HG03460 (cell line): ENCODE results near the gene POFUT1.

Experiments used
- ATAC-seq: cut with Tn5 transposase; IDR thresholded peaks from one replicate; pipeline ENCODE4 v1.9.1; 2021; ENCODE audit not compliant: unreplicated experiment

POFUT1 gene

GRCh38 chr20:32205843-32206759 is 1.6 kb upstream of the POFUT1 start:
- no peak for ATAC-seq

DNA sequence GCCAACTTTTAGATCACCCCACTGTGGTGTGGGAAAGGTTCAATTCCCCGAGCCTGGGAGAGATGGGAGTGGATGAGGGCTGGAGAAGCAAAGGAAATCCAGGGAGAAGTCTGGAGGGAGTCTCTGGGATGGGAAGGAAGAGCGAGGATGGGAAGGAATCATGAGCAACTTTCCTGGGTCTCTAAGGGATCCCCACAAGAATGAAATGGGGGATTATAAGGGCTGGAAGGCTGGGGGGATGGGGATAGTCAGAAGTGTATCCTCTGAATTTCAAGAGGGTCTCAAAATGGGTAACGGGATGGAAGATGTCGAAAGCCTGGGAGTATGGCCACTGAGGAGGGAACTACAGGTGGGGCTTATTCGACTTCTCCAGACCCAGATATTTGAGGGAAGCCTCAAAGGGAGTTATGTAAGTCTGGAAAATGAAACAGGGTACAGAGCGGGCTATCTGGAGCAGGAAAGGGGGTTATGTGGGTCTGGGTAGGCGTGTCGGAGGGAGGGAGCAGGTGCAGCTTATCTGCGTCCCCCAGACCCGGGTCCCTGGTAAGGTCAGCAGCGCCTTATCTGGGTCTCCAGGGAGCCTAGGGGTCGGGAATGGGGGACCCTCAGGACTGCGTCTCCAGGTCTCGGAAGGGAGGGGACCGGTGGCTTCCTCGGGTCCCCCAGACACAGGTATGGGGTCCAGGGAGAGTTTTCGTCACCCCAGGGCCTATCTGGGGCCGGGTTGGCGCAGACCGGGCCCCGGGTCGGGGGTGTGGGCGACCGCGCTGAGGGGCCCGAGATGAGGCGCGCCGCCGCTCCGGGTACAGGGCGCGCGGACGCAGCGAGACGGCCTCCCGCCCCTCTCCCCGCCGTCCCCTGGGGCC is 687 bp upstream of the POFUT1 start:
- ATAC-seq, result peak; percentile 16

GRCh38 chr20:32208499-32209154 is 947 bp downstream of the POFUT1 start:
- no peak for ATAC-seq

- ATAC-seq, result no peak
These were observed 2.3 kb downstream of the POFUT1 start for GRCh38 chr20:32209850-32210605.

GRCh38 chr20:32213870-32214269 is 6.2 kb downstream of the POFUT1 start:
- ATAC-seq, result no peak

GRCh38 chr20:32215147-32215546 is 7.5 kb downstream of the POFUT1 start:
- no peak for ATAC-seq

DNA sequence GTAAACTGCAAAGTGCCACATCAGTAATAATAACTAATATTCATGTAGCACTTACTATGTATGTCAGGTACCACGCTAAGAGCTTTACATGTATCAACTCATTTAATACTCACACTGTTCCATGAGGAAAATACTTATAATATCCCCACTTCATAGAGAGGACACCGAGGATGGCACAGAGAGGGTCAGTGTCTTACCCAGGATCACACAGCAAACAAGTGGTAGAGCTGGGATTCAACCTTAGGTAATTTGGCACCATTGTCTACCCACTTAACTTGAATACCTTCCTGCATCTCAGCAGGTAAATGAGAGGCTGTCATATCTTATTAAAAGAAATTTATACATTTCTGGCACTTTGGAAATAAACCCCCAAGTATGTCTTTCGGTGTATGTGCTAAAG is 8.0 kb downstream of the POFUT1 start:
- no peak for ATAC-seq

DNA sequence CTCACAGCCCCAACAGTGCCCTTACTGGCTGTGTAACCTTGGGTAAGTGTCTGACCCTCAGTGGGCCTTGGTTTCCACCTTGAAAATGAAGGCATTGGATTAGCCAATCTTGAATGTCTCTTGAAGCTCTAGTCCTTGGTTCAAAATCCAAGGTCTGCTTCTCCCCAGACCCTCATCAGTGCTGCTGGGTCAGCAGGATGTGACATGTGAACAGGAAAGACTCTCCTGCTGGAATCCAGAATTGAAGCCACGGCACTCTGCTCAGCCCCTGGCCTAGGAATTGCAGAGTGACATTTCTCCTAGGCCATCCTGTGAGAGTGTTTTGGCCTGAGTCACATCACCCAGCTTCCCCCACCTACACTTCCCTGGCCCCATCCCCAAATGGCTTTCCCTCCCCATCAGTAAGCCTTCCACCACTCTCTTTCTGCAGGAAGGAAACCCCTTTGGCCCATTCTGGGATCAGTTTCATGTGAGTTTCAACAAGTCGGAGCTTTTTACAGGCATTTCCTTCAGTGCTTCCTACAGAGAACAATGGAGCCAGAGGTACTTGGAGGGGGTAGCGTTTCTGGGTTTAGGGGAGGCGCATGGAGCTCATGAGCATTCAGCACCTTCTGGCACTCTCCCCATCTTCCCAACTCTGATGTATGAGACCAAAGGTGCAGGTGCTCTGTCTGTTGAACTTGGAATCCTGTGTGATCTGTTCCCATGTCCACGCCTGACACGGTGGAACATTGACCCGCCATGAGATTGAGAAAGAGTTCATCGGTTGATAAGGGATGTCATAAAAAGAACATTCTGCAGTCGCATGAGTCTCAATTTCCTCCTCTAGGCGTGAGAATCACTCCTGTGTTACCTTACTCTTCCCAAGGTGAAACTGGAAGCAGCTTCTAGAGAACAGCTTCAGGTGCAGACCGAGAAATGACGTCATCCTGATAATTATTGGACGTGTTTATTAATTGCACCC is 8.8 kb downstream of the POFUT1 start:
- no peak for ATAC-seq

DNA sequence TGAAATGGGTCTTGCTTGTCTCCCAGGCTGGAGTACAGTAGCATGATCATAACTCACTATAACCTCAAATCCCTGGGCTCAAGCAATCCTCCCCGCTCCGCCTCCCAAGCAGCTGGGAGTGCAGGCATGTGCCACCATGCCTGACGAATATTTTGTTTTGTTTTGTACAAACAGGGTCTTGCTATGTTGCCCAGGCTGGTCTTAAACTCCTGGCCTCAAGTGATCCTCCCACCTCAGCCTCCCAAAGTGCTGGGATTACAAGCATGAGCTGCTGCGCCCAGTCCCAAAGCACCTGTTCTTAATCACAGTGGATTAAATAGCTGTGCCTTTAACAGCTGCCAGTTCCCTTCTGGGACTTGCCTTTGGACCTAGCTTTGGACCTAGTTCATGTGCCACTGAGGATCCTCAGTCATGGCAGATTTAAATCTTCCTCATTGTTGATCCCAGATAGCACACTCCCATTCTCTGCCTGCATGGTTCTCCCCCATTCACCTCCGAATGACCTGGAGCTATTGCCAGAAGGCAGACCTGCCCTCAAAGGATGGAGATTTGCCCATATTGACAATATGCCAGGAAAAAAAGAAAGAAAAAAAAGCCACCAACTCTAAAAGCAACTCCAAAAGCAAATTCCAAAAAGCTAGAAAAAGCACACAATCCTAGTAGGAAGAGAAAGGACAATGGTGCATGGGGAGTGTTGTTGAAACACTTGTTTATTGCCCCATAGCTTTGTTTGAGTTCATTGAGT is 10.6 kb downstream of the POFUT1 start:
- no peak for ATAC-seq

DNA sequence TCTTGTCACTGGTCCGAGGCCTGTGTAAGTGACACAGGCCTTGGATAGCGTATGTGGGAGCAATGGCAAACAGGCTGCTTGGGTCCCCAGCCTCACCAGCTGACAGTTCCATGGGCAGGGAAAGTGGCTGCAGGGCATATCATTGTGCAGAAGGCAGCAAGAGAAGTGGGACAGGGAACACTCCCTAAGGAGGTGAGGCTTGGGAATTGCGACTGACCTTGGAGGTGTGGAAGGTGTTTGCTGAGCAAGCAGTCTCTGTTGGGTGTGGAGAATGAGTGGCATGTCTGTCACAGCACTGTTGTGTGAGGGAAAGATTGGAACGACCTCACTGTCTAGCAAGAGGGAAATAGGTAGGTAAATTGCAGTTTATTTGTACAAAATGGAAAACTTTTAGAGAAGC is 16.8 kb downstream of the POFUT1 start:
- ATAC-seq, result no peak

- ATAC-seq, result no peak
These were observed 18.7 kb downstream of the POFUT1 start for GRCh38 chr20:32226391-32226790.

DNA sequence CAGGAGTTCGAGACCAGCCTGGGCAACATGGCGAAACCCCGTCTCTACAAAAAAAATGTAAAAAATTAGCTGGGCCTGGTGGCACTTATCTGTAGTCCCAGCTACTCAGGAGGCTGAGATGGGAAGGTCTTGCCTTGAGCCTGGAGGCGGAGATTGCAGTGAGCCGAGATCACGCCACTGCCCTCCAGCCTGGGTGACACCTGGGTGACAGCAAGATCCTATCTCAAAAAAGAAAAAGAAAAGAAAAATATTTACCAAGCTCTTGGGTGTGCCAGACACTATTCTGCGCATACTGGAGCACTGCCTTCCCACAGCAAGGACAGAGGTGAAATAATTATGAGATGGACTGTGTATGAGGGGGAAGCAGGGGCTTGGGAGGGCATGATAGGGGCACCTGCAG is 19.6 kb downstream of the POFUT1 start:
- ATAC-seq, result no peak

GRCh38 chr20:32227744-32228688 is 20.3 kb downstream of the POFUT1 start:
- no peak for ATAC-seq

DNA sequence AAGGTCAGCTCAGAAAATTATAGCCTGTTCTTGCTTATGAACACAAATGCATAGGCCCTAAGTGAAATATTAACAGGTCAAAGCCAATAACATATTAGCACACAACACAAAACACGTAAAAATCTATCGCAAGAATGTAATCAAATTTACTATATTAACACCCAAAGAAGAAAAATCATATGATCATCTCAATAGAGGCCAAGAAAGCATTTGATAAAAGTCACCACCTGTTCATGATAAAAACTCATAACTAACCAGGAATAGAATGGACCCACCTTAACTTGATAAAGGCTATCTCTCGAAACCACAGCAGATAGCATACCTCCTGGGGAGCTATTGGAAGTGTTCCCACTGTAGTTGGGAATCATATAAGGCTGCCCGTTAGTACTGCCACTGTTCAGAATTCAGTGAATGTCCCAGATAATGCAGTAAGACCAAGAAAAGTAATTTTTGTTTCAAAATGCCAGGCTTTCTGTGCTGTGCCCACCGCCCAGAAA is 21.6 kb downstream of the POFUT1 start:
- ATAC-seq, result no peak

- ATAC-seq, result no peak
These were observed 23.0 kb downstream of the POFUT1 start for GRCh38 chr20:32230707-32231106.

DNA sequence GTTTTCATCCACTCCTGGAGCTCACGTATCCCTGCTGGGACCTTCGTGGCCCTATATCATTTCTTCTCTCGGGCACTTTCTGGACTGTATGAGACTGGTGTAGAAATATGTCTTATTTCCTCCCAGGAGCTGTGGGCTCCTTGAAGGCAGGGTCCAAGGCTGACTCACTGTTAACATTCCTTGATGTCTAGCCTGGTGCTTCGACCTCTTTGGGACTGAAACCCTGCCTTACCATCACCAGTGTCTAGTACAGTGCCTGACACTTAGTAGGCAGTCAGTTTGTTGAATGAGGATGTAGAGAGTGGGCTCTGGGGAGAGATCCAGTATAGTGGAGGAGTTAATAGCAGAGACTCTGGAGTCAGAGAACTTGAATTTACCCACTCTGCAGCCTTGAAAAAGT is 23.6 kb downstream of the POFUT1 start:
- ATAC-seq, result no peak

- no peak for ATAC-seq
These were observed 24.2 kb downstream of the POFUT1 start for GRCh38 chr20:32231847-32232246.
